HCT116 (cell line): Measurements from ENCODE around the gene ACTN1. TPM values are rescaled to one million over a fixed set of nuclear protein-coding genes. Genes with fewer than 3 reads are reported as not detected.

Experiments
- ATAC-seq: fragments of 200-7000 bp; cut with Tn5 transposase; 2 replicates; pipeline ENCODE4 v1.9.1; 2020; ENCODE audit warnings: mild to moderate bottlenecking, moderate library complexity
- BruUV-seq: library from RNA; stranded (reverse); fragments of 400-500 nt; replicated peaks from 2 replicates; lab custom pipeline; 2021; lab: Mats Ljungman, UMichigan
- CTCF ChIA-PET: fragments of 300-600 bp; sonication (Branson Sonifier 250); formaldehyde crosslinking; loops from one replicate; lab custom pipeline; 2021; ENCODE audit warnings: antibody characterized with exemption; lab: Charles Lee
- POLR2A ChIA-PET: fragments of 300-600, 350-600 bp; sonication (Branson Sonifier 250); formaldehyde crosslinking; loops from one replicate; lab custom pipeline; 2021; ENCODE audit warnings: antibody characterized with exemption; lab: Charles Lee
- RAD21 ChIA-PET, 2 experiments: fragments of 300-600 bp; sonication (Branson Sonifier 250); formaldehyde crosslinking; loops; one replicate each; lab custom pipeline; 2023; ENCODE audit warnings: low total read pairs in 2 of 2; ENCODE audit not compliant: uncharacterized antibody in 2 of 2, unreplicated experiment in 2 of 2, low non-redundant PET in 1 of 2; lab: Charles Lee
- DNase-seq: peaks from one replicate; pipeline ENCODE4 v3.0.0-alpha.2; 2010; ENCODE audit warnings: low read depth, low spot score
- H2AFZ ChIP-seq: fragments of 200-600 bp; shearing (Covaris generic), sonication (generic); 2 replicates; pipeline ENCODE4 v1.6.1; 2017; ENCODE audit warnings: low read depth, mixed run types, mixed read lengths, antibody characterized with exemption, low read length; ENCODE audit not compliant: poor library complexity, severe bottlenecking
- H3K27ac ChIP-seq: 2 replicates; pipeline ENCODE4 v1.5.1; 2012; ENCODE audit warnings: low read depth, low read length
- H3K27me3 ChIP-seq: fragments of 200-600 bp; sonication (generic); 2 replicates; pipeline ENCODE4 v1.6.1; 2016; ENCODE audit warnings: mixed run types, low read length, mixed read lengths; ENCODE audit not compliant: insufficient read depth
- H3K36me3 ChIP-seq, 2 experiments: fragments of 200-500 bp in 1 of 2; fragments of 200-600 bp in 1 of 2; sonication (Bioruptor generic) in 1 of 2; sonication (generic) in 1 of 2; 2 replicates each; pipeline versions ENCODE4 v1.5.1 to v1.6.1; 2014 to 2016; ENCODE audit warnings: low read length in 2 of 2, inconsistent platforms in 1 of 2, mixed read lengths in 1 of 2, mixed run types in 1 of 2; ENCODE audit not compliant: insufficient read depth in 2 of 2, control insufficient read depth in 1 of 2
- H3K4me1 ChIP-seq, 2 experiments: fragments of 200-600 bp in 1 of 2; sonication (generic) in 1 of 2; 2 replicates each; pipeline versions ENCODE4 v1.5.1 to v1.6.1; 2012 to 2017; ENCODE audit warnings: low read length in 2 of 2, inconsistent platforms in 1 of 2, mild to moderate bottlenecking in 1 of 2, mixed read lengths in 1 of 2, mixed run types in 1 of 2, moderate library complexity in 1 of 2; ENCODE audit not compliant: insufficient read depth in 2 of 2, control insufficient read depth in 1 of 2
- H3K4me2 ChIP-seq: fragments of 200-600 bp; sonication (generic); 2 replicates; pipeline ENCODE4 v1.6.1; 2017; ENCODE audit warnings: mixed run types, low read length, mixed read lengths
- H3K4me3 ChIP-seq, 2 experiments: fragments of 200-600 bp in 1 of 2; sonication (generic) in 1 of 2; replicated peaks in 1 of 2; 2 replicates each; pipeline ENCODE4 v1.5.1; 2011 to 2016; ENCODE audit warnings: low read length in 2 of 2, control low read depth in 1 of 2, low read depth in 1 of 2, mild to moderate bottlenecking in 1 of 2, mixed read lengths in 1 of 2, mixed run types in 1 of 2
- H3K79me2 ChIP-seq: fragments of 200-600 bp; sonication (generic); 2 replicates; pipeline ENCODE4 v1.6.1; 2017; ENCODE audit warnings: mild to moderate bottlenecking, mixed run types, low read length, moderate library complexity, mixed read lengths; ENCODE audit not compliant: insufficient read depth
- H3K9ac ChIP-seq: fragments of 200-600 bp; sonication (generic); 2 replicates; pipeline ENCODE4 v1.6.1; 2016; ENCODE audit warnings: low read length, mixed read lengths
- H3K9me2 ChIP-seq: fragments of 200-600 bp; sonication (generic), shearing (Covaris generic); 2 replicates; pipeline ENCODE4 v1.6.1; 2017; ENCODE audit warnings: mixed run types, mild to moderate bottlenecking, moderate library complexity; ENCODE audit not compliant: insufficient read depth
- H3K9me3 ChIP-seq, 2 experiments: fragments of 200-500 bp in 1 of 2; fragments of 200-600 bp in 1 of 2; sonication (Bioruptor generic) in 1 of 2; sonication (generic) in 1 of 2; 2 replicates each; pipeline ENCODE4 v1.6.1; 2014 to 2017; ENCODE audit warnings: low read length in 2 of 2, mixed read lengths in 2 of 2, inconsistent platforms in 1 of 2, low read depth in 1 of 2, mild to moderate bottlenecking in 1 of 2, mixed run types in 1 of 2, moderate library complexity in 1 of 2; ENCODE audit not compliant: control insufficient read depth in 1 of 2, insufficient read depth in 1 of 2
- H4K20me1 ChIP-seq: fragments of 200-600 bp; sonication (generic), shearing (Covaris generic); 2 replicates; pipeline ENCODE4 v1.6.1; 2017; ENCODE audit warnings: mixed run types, mild to moderate bottlenecking, moderate library complexity; ENCODE audit not compliant: insufficient read depth
- CBX3 ChIP-seq: IDR thresholded peaks from 2 replicates; pipeline ENCODE4 v1.6.1; 2012; ENCODE audit warnings: low read depth
- CEBPB ChIP-seq: IDR thresholded peaks from 2 replicates; pipeline ENCODE4 v1.6.1; 2012; ENCODE audit warnings: low read depth
- EGR1 ChIP-seq: IDR thresholded peaks from 2 replicates; pipeline ENCODE4 v1.6.1; 2012; ENCODE audit warnings: low read depth
- ELF1 ChIP-seq: IDR thresholded peaks from 2 replicates; pipeline ENCODE4 v1.6.1; 2012; ENCODE audit warnings: low read depth, borderline replicate concordance
- EZH2 ChIP-seq: fragments of 200-600 bp; sonication (generic); IDR thresholded peaks from 2 replicates; pipeline ENCODE4 v1.6.1; 2017; ENCODE audit warnings: antibody characterized with exemption, mixed run types
- EZH2phosphoT487 ChIP-seq: fragments of 200-600 bp; IDR thresholded peaks from 2 replicates; pipeline ENCODE4 v1.6.1; 2018; ENCODE audit warnings: antibody characterized with exemption, borderline replicate concordance
- FOSL1 ChIP-seq: IDR thresholded peaks from 2 replicates; pipeline ENCODE4 v1.6.1; 2012; ENCODE audit warnings: low read depth
- JUND ChIP-seq: IDR thresholded peaks from 2 replicates; pipeline ENCODE4 v1.6.1; 2012
- SIN3A ChIP-seq: IDR thresholded peaks from 2 replicates; pipeline ENCODE4 v1.6.1; 2012; ENCODE audit warnings: low read depth
- SRF ChIP-seq: IDR thresholded peaks from 2 replicates; pipeline ENCODE4 v1.6.1; 2012; ENCODE audit warnings: low read depth
- intact Hi-C: fragments of 100-400 bp; cut with micrococcal nuclease; formaldehyde crosslinking; loops from 2 replicates; pipeline ENCODE4 v1.10.0; 2022
- total RNA-seq: library from RNA; stranded (reverse); gene quantifications from one replicate; pipeline ENCODE4 v1.2.1, GENCODE V29; 2021; ENCODE audit not compliant: unreplicated experiment
- TF ChIP-seq, protein P1 (sequence below): IDR thresholded peaks from 2 replicates; pipeline ENCODE4 v1.6.1; 2012
- TF ChIP-seq, protein P2 (sequence below): IDR thresholded peaks from 2 replicates; pipeline ENCODE4 v1.6.1; 2012; ENCODE audit warnings: low read depth
- TF ChIP-seq, protein P3 (sequence below): IDR thresholded peaks from 2 replicates; pipeline ENCODE4 v1.6.1; 2011; ENCODE audit warnings: mild to moderate bottlenecking, low read length, moderate library complexity; ENCODE audit not compliant: insufficient replicate concordance; ENCODE audit errors: extremely low read depth

Gene ACTN1
- total RNA-seq, 1 experiment from 2014 or later = 123 TPM

GRCh38 chr14:68960123-68960522 is 19.0 kb downstream of the ACTN1 start:
- no TSS peak for BruUV-seq
- TF ChIP-seq, protein P1, sequence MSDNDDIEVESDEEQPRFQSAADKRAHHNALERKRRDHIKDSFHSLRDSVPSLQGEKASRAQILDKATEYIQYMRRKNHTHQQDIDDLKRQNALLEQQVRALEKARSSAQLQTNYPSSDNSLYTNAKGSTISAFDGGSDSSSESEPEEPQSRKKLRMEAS = no peak
- TF ChIP-seq ELF1 (no peak), SIN3A (no peak)
- TF ChIP-seq, protein P2, sequence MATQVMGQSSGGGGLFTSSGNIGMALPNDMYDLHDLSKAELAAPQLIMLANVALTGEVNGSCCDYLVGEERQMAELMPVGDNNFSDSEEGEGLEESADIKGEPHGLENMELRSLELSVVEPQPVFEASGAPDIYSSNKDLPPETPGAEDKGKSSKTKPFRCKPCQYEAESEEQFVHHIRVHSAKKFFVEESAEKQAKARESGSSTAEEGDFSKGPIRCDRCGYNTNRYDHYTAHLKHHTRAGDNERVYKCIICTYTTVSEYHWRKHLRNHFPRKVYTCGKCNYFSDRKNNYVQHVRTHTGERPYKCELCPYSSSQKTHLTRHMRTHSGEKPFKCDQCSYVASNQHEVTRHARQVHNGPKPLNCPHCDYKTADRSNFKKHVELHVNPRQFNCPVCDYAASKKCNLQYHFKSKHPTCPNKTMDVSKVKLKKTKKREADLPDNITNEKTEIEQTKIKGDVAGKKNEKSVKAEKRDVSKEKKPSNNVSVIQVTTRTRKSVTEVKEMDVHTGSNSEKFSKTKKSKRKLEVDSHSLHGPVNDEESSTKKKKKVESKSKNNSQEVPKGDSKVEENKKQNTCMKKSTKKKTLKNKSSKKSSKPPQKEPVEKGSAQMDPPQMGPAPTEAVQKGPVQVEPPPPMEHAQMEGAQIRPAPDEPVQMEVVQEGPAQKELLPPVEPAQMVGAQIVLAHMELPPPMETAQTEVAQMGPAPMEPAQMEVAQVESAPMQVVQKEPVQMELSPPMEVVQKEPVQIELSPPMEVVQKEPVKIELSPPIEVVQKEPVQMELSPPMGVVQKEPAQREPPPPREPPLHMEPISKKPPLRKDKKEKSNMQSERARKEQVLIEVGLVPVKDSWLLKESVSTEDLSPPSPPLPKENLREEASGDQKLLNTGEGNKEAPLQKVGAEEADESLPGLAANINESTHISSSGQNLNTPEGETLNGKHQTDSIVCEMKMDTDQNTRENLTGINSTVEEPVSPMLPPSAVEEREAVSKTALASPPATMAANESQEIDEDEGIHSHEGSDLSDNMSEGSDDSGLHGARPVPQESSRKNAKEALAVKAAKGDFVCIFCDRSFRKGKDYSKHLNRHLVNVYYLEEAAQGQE = no peak
- DNase-seq (no peak), ATAC-seq (no peak)
- Histone ChIP-seq H3K27me3 (no peaks in the 10 kb centered on the region), H3K4me1 (peaks cover 27 to 47% of the 10 kb centered on the region in 2 experiments), H3K79me2 (peaks cover 98% of the 10 kb centered on the region), H4K20me1 (no peaks in the 10 kb centered on the region), H2AFZ (no peak overlapping the region), H3K4me2 (no peak overlapping the region), H3K9me3 (no peaks in the 10 kb centered on the region), H3K27ac (no peak overlapping the region), H3K9ac (no peak overlapping the region), H3K36me3 (no peaks in the 10 kb centered on the region), H3K9me2 (no peaks in the 10 kb centered on the region), H3K4me3 (no peak overlapping the region)
- intact Hi-C loops = no loop called here
- ChIA-PET CTCF (no interaction called here), POLR2A (interaction anchor here (0.7 kb wide), 1 partner anchor 18 kb away, joined by 3 read pairs; no protein-coding TSS in a partner anchor), RAD21 (no interaction called here)

- H3K27me3 ChIP-seq = no peaks in the 10 kb centered on the region
- H3K4me2 ChIP-seq = 0 out of 2 replicates have a peak overlapping the region, but pooled peaks have one; percentile 4
- CTCF ChIA-PET = interaction anchor here (1.2 kb wide), 1 partner anchor 48 kb away, joined by 4 read pairs; no protein-coding TSS in a partner anchor
- H3K9ac ChIP-seq = no peak overlapping the region
- H3K27ac ChIP-seq = peak overlapping the region; percentile 22
- H3K9me3 ChIP-seq = no peaks in the 10 kb centered on the region
- H3K79me2 ChIP-seq = peaks cover 98% of the 10 kb centered on the region
- POLR2A ChIA-PET = no interaction called here
- no TSS peak for BruUV-seq
- H2AFZ ChIP-seq = no peak overlapping the region
- H3K36me3 ChIP-seq = no peaks in the 10 kb centered on the region
- H3K4me1 ChIP-seq = peaks cover 28 to 46% of the 10 kb centered on the region in 2 experiments
- ATAC-seq = no peak
- H3K9me2 ChIP-seq = no peaks in the 10 kb centered on the region
- no peak for DNase-seq
- H4K20me1 ChIP-seq = no peaks in the 10 kb centered on the region
- no peak overlapping the region for H3K4me3 ChIP-seq
- intact Hi-C loops = no loop called here
- RAD21 ChIA-PET = no interaction called here
- TF ChIP-seq CEBPB (no peak), EZH2phosphoT487 (no peak), EZH2 (no peak), CBX3 (no peak), SIN3A (no peak), FOSL1 (no peak), SRF (no peak), JUND (no peak), EGR1 (no peak)
- TF ChIP-seq, protein P1 = no peak
- TF ChIP-seq, protein P3, sequence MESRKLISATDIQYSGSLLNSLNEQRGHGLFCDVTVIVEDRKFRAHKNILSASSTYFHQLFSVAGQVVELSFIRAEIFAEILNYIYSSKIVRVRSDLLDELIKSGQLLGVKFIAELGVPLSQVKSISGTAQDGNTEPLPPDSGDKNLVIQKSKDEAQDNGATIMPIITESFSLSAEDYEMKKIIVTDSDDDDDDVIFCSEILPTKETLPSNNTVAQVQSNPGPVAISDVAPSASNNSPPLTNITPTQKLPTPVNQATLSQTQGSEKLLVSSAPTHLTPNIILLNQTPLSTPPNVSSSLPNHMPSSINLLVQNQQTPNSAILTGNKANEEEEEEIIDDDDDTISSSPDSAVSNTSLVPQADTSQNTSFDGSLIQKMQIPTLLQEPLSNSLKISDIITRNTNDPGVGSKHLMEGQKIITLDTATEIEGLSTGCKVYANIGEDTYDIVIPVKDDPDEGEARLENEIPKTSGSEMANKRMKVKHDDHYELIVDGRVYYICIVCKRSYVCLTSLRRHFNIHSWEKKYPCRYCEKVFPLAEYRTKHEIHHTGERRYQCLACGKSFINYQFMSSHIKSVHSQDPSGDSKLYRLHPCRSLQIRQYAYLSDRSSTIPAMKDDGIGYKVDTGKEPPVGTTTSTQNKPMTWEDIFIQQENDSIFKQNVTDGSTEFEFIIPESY = no peak
Observed at GRCh38 chr14:68959035-68959434, 20.1 kb downstream of the ACTN1 start.
